ENCODE data around the gene PSMG3. TPM values are rescaled to one million over a fixed set of nuclear protein-coding genes. Genes with fewer than 3 reads are reported as not detected.

The PSMG3 gene
- total RNA-seq, 3 donors from 2014 or later (not counting 1 experiment from before 2014, with no cell fraction given): 19.0 to 21.4 (median 20.5) TPM

- H3K27ac Mint-ChIP-seq: peak overlapping the region in 1 of 2 donors; percentile 85
- WGBS (ENCODE audit: insufficient coverage): 97% methylated on average over 17 of the region's 17 CpGs
- Histone ChIP-seq H3K4me1 (ENCODE audit: control insufficient read depth, insufficient read depth, low read length) (peaks cover 25% of the 10 kb centered on the region), H3K9me3 (ENCODE audit: control insufficient read depth, insufficient read depth, low read length) (no peaks in the 10 kb centered on the region), H3K36me3 (ENCODE audit: control insufficient read depth, insufficient read depth, low read length) (peaks cover 13% of the 10 kb centered on the region), H3K27ac (ENCODE audit: low read length) (no peak overlapping the region), H3K27me3 (ENCODE audit: control insufficient read depth, insufficient read depth, low read length) (no peaks in the 10 kb centered on the region), H3K4me3 (ENCODE audit: low read length) (no peak overlapping the region)
- no peaks in the 10 kb centered on the region for H3K9me3 Mint-ChIP-seq
- no peaks in the 10 kb centered on the region for H3K36me3 Mint-ChIP-seq
- ATAC-seq (no peak), DNase-seq (no peak)
- H3K27me3 Mint-ChIP-seq (ENCODE audit: low read depth in 2 of 2): no peaks in the 10 kb centered on the region
- H3K4me1 Mint-ChIP-seq: peaks cover 17 to 20% of the 10 kb centered on the region in 2 donors
- intact Hi-C loops (cut with micrococcal nuclease): no loop called here
- H3K4me3 Mint-ChIP-seq: peak overlapping the region; percentile 6
- TF ChIP-seq, protein P1, sequence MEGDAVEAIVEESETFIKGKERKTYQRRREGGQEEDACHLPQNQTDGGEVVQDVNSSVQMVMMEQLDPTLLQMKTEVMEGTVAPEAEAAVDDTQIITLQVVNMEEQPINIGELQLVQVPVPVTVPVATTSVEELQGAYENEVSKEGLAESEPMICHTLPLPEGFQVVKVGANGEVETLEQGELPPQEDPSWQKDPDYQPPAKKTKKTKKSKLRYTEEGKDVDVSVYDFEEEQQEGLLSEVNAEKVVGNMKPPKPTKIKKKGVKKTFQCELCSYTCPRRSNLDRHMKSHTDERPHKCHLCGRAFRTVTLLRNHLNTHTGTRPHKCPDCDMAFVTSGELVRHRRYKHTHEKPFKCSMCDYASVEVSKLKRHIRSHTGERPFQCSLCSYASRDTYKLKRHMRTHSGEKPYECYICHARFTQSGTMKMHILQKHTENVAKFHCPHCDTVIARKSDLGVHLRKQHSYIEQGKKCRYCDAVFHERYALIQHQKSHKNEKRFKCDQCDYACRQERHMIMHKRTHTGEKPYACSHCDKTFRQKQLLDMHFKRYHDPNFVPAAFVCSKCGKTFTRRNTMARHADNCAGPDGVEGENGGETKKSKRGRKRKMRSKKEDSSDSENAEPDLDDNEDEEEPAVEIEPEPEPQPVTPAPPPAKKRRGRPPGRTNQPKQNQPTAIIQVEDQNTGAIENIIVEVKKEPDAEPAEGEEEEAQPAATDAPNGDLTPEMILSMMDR (IDR thresholded peaks at IDR 0.05): no peak
Observed at GRCh38 chr7:1567896-1568510, 1.8 kb downstream of the PSMG3 start.

GRCh38 chr7:1567049-1567771 is 2.6 kb downstream of the PSMG3 start:
- Mint-ChIP-seq H3K4me3 (no peak overlapping the region), H3K9me3 (no peaks in the 10 kb centered on the region), H3K27ac (peak overlapping the region in 1 of 2 donors; percentile 26), H3K4me1 (peaks cover 17 to 18% of the 10 kb centered on the region in 2 donors), H3K36me3 (no peaks in the 10 kb centered on the region), H3K27me3 (ENCODE audit: low read depth in 2 of 2) (no peaks in the 10 kb centered on the region)
- TF ChIP-seq, protein P1 (IDR thresholded peaks at IDR 0.05): no peak
- H3K36me3 ChIP-seq (ENCODE audit: control insufficient read depth, insufficient read depth, low read length): peaks cover 13% of the 10 kb centered on the region
- intact Hi-C loops (cut with micrococcal nuclease): no loop called here
- no peaks in the 10 kb centered on the region for H3K27me3 ChIP-seq (ENCODE audit: control insufficient read depth, insufficient read depth, low read length)
- no peak for ATAC-seq
- 90% methylated on average over 26 of the region's 26 CpGs for WGBS (ENCODE audit: insufficient coverage)
- no peaks in the 10 kb centered on the region for H3K9me3 ChIP-seq (ENCODE audit: control insufficient read depth, insufficient read depth, low read length)
- H3K27ac ChIP-seq (ENCODE audit: low read length): no peak overlapping the region
- no peak overlapping the region for H3K4me3 ChIP-seq (ENCODE audit: low read length)
- DNase-seq: no peak
- peaks cover 25% of the 10 kb centered on the region for H3K4me1 ChIP-seq (ENCODE audit: control insufficient read depth, insufficient read depth, low read length)

- no peak overlapping the region for H3K4me3 Mint-ChIP-seq
- H3K4me1 Mint-ChIP-seq: peaks cover 16 to 17% of the 10 kb centered on the region in 2 donors
- no peaks in the 10 kb centered on the region for H3K27me3 ChIP-seq (ENCODE audit: control insufficient read depth, insufficient read depth, low read length)
- H3K36me3 ChIP-seq (ENCODE audit: control insufficient read depth, insufficient read depth, low read length): peaks cover 13% of the 10 kb centered on the region
- H3K4me1 ChIP-seq (ENCODE audit: control insufficient read depth, insufficient read depth, low read length): peaks cover 25% of the 10 kb centered on the region
- WGBS (ENCODE audit: insufficient coverage): 95% methylated on average over 13 of the region's 13 CpGs
- no peak overlapping the region for H3K27ac ChIP-seq (ENCODE audit: low read length)
- no peaks in the 10 kb centered on the region for H3K9me3 Mint-ChIP-seq
- TF ChIP-seq, protein P1 (IDR thresholded peaks at IDR 0.05): no peak
- intact Hi-C loops (cut with micrococcal nuclease): no loop called here
- no peaks in the 10 kb centered on the region for H3K36me3 Mint-ChIP-seq
- no peaks in the 10 kb centered on the region for H3K27me3 Mint-ChIP-seq (ENCODE audit: low read depth in 2 of 2)
- peak overlapping the region in 1 of 2 donors; percentile 26 for H3K27ac Mint-ChIP-seq
- no peak overlapping the region for H3K4me3 ChIP-seq (ENCODE audit: low read length)
- no peaks in the 10 kb centered on the region for H3K9me3 ChIP-seq (ENCODE audit: control insufficient read depth, insufficient read depth, low read length)
- ATAC-seq (no peak), DNase-seq (no peak)
Observed at GRCh38 chr7:1566687-1567048, 3.2 kb downstream of the PSMG3 start.
